GM12873 (cell line): ENCODE data around the gene ENDOU.

Experiments used
- TF ChIP-seq, protein P1 (sequence below): IDR thresholded peaks from 2 replicates; pipeline ENCODE4 v1.5.1; 2012; ENCODE audit warnings: low read depth, mild to moderate bottlenecking, moderate library complexity, low read length, control low read depth; ENCODE audit not compliant: insufficient read depth; ENCODE audit errors: missing control alignments

ENDOU gene

DNA sequence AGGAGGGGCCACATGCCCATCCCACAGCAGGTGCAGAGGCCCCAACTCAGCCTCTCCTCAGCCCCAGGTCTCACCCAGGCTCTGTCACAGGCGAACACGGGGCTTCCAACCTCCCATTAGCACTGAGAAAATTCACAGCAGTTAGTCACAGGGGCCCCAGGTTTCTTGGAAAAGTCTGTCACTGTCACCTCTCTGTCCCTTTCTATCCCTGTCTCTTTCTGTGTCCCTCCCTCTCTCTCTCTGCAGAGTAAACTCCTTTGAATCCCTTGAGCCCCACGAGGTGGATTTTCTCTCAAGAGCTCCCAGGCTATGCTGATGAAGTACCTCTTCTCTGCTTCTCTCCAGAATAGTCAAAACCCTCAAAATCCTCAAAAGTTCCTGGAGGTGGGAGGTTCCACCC is 14.0 kb upstream of the ENDOU start:
- TF ChIP-seq, protein P1, sequence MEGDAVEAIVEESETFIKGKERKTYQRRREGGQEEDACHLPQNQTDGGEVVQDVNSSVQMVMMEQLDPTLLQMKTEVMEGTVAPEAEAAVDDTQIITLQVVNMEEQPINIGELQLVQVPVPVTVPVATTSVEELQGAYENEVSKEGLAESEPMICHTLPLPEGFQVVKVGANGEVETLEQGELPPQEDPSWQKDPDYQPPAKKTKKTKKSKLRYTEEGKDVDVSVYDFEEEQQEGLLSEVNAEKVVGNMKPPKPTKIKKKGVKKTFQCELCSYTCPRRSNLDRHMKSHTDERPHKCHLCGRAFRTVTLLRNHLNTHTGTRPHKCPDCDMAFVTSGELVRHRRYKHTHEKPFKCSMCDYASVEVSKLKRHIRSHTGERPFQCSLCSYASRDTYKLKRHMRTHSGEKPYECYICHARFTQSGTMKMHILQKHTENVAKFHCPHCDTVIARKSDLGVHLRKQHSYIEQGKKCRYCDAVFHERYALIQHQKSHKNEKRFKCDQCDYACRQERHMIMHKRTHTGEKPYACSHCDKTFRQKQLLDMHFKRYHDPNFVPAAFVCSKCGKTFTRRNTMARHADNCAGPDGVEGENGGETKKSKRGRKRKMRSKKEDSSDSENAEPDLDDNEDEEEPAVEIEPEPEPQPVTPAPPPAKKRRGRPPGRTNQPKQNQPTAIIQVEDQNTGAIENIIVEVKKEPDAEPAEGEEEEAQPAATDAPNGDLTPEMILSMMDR, result no peak

DNA sequence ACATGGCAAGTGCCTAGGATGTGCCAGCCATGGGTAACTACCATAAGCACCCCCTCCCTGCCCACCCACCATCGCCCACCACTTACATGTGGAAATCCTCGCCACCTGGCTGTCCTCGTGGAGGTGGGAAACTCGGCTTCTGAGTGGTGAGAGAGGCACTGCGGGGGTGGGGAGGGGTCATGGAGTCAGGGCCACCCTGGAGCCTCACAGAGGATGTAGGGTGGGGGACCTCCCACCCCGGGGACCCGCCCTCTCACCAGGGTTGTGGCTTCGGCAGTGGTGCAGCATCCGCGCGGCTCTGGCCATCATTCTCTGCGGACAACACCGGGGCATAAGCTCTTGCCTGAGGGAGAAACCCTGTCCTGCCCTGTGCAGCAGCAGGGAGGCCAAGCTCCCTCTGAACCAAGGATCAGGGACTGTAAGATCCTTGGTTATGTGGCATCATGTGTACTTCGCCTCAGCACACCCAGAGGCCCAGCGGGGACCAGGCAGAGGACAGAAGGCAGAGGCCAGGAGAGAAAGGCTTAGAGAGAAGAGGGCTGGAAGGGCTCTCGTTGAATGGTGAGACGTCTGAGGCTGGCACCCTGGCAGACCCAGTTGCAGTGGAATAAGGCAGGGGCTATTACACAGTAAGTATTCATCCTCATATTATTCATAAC is 12.8 kb upstream of the ENDOU start:
- TF ChIP-seq, protein P1, result no peak

DNA sequence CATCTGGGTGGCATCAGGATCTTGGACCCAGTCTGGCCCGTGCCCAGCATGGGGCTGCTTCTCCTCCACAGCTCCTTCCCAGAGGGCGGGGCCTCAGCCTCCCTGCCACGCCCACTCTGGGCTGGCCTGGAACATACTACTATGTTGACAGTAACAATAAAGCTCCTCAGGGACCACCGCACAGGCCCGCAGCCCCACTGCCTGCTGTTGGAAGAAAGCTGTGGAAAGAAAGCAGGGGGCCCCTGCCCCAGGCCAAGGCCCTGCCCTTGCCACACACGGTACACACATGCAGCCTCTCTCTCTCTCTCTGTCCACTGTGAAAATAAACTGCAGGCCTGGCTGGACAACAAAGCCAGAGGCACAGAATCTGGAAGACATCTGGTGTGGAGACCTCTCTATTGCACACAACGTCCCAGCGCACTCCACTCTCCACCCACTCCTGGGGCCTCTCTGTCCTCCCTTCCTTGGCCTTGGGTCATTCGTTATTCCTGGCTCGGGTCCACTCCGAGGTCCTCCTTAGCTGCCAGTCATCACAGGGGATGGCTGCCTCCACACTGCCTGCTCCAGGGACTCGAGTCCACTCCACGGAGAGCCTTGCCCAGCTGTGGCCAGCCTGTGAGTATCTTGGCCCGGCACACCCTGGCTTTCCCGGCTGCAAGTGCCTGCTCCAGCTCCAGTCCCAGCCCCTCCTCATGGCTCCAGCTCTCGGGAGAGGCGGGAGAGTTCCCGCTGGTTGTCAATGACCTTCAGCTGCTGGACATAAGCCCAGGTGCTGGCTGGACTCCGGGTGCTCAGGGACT is 11.8 kb upstream of the ENDOU start:
- TF ChIP-seq, protein P1, result no peak

DNA sequence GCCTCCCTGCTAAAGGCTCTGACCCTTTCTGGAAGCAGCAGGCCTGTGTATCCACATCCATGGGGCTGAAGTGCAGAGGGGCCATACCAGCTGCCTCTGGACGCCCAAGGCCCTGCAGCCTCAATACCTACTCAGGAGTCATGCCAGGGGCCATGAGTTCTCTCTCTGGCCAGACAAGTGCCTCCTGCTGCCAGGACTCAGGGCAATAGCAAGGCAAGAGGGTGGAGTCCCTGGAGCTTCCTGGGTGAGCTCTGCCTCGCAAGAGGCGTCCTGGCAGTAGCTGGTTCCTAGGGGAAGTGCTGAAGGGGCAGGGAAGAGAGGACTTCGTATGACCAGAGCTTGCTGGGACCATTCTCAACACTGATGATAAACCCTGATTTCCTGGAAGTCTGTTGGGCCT is 10.9 kb upstream of the ENDOU start:
- TF ChIP-seq, protein P1, result no peak

DNA sequence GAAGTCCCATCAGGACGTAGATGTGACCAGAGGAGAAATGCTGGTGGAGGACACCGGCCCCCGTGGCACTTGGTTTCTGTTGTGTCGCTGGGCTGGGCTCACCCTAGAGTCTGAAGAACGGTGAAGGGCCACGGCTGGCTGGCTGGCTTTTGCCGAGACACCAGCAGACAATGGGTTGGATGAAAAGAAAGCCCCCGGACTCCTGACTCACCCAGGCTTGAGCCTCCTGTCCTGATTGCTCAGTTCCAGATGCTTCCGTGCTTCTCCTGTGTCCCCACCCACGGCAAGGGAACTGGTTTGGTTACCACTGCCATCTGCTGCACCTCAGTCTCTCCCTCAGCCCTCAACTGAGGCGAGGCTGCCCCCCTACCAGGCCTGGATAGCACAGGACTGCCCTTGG is 10.4 kb upstream of the ENDOU start:
- TF ChIP-seq, protein P1, result no peak

DNA sequence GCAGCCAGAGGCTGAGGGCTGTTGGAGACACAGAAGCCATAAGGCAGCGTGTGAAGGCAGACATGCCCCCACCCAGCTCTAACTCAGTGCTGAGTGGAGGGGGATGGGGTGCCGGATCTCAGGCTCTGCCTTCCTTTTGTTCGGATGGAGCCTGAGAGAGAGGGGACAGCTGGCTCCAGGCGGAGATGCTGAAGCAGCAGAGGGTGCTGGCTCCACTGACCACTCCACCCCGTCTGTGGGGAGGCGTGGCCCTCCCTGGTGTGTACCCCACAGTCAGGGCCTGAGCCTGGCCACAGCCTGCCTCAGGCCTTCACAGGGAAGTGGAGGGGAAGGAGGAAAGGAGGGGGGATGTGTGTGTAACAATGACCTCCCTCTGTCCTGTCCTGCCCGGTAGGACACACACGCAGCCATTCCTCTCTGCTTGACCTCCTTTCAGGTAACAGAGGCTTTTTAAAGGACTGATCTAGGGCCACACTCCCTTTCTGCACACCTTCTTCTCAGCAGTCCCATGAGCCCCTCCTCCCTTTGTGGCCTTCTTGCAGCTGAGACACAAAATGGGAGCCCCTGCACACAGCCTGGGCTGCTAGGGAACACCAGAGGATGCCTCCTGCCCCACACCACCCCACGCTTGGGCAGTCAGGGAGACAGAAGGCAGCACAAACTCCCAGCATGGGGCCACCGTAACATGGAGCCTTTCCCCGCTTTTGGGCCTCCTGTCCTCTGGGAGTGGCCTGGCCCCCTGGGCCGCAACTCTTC is 9.6 kb upstream of the ENDOU start:
- TF ChIP-seq, protein P1, result no peak

DNA sequence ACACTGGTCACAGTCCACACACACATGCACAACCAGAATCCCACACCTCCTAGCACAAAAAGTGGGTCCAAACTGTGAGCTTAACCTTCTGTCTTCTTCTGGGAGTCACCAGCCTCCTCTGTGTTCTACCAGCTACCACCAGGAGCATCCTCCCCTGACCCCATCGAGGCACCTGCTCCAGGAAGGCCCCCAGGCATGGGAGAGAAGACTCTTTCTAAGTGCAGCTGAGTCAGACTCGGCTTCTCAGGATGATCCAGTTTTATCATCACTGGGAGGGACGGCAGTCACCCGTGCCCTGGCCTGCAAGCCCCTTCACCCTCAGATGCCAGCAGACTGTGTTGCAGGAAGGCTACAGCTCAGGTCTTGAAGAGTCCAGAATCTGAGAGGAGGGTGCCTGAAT is 7.9 kb upstream of the ENDOU start:
- TF ChIP-seq, protein P1, result no peak
